Measurements from ENCODE around the gene NCCRP1. TPM values are rescaled to one million over a fixed set of nuclear protein-coding genes. Genes with fewer than 3 reads are reported as not detected.

The NCCRP1 gene
- total RNA-seq, 1 experiment from 2014 or later: 0.46 TPM

GRCh38 chr19:39207293-39207836, 10.6 kb downstream of the NCCRP1 start:
- Histone ChIP-seq H3K4me1 (ENCODE audit: control insufficient read depth, insufficient read depth, low read length) (no peaks in the 10 kb centered on the region), H3K27me3 (ENCODE audit: control insufficient read depth, insufficient read depth, low read length) (peaks cover 3% of the 10 kb centered on the region; the same call in 1 of the 2 replicates), H3K4me3 (ENCODE audit: low read depth in 2 of 2, low read length in 2 of 2) (no peak overlapping the region), H3K36me3 (ENCODE audit: control insufficient read depth, insufficient read depth, low read length) (no peaks in the 10 kb centered on the region), H3K27ac (ENCODE audit: low read length) (no peak overlapping the region), H3K9me3 (ENCODE audit: control insufficient read depth, insufficient read depth, low read depth, low read length) (no peaks in the 10 kb centered on the region)
- CTCF ChIA-PET: interaction anchor here (0.9 kb wide), 1 partner anchor 9 kb away, joined by 10 read pairs; no protein-coding TSS in a partner anchor
- ATAC-seq: no peak
- no peak for TF ChIP-seq REST (IDR thresholded peaks at IDR 0.05; ENCODE audit: insufficient read depth in 1 of 2, low read depth in 2 of 2, low read length in 1 of 2)
- POLR2A ChIA-PET: interaction anchor here (0.6 kb wide), 1 partner anchor 119 kb away, joined by 7 read pairs; no protein-coding TSS in a partner anchor
- intact Hi-C loops (cut with micrococcal nuclease; ENCODE audit: unreplicated experiment): no loop called here
- in situ Hi-C loops (cut with HindIII; ENCODE audit: low pct_unique_long_range_greater_than_20kb, low sequenced_read_pairs): no loop called here
- DNase-seq (ENCODE audit: low read depth, low spot score): no peak
- no TSS peak for BruUV-seq (replicated peaks)

GRCh38 chr19:39208175-39208795, 11.5 kb downstream of the NCCRP1 start:
- Histone ChIP-seq H3K4me1 (ENCODE audit: control insufficient read depth, insufficient read depth, low read length) (no peaks in the 10 kb centered on the region), H3K9me3 (ENCODE audit: control insufficient read depth, insufficient read depth, low read depth, low read length) (no peaks in the 10 kb centered on the region), H3K4me3 (ENCODE audit: low read depth in 2 of 2, low read length in 2 of 2) (no peak overlapping the region), H3K27me3 (ENCODE audit: control insufficient read depth, insufficient read depth, low read length) (peaks cover 1% of the 10 kb centered on the region; the same call in 1 of the 2 replicates), H3K27ac (ENCODE audit: low read length) (no peak overlapping the region), H3K36me3 (ENCODE audit: control insufficient read depth, insufficient read depth, low read length) (no peaks in the 10 kb centered on the region)
- TF ChIP-seq POLR2AphosphoS5 (IDR thresholded peaks at IDR 0.05; ENCODE audit: low read depth, low read length) (no peak), SIN3A (IDR thresholded peaks at IDR 0.05; ENCODE audit: borderline replicate concordance, insufficient read depth, low read depth, low read length) (no peak), REST (IDR thresholded peaks at IDR 0.05; ENCODE audit: insufficient read depth in 1 of 2, low read depth in 2 of 2, low read length in 1 of 2) (0 out of 4 replicates have a peak, but pooled peaks of 1 of the 2 experiments have one; percentile 23), TCF7L2 (IDR thresholded peaks at IDR 0.05; ENCODE audit: low read depth, low read length) (no peak), CTCF (IDR thresholded peaks at IDR 0.05) (no peak)
- ATAC-seq: 0 out of 2 replicates have a peak, but pooled peaks have one; percentile 3
- intact Hi-C loops (cut with micrococcal nuclease; ENCODE audit: unreplicated experiment): no loop called here
- no TSS peak for BruUV-seq (replicated peaks)
- in situ Hi-C loops (cut with HindIII; ENCODE audit: low pct_unique_long_range_greater_than_20kb, low sequenced_read_pairs): no loop called here
- CTCF ChIA-PET: interaction anchor here (0.7 kb wide), 2 partner anchors 118 to 964 kb away, joined by 3 to 5 read pairs; no protein-coding TSS in a partner anchor
- DNase-seq (ENCODE audit: low read depth, low spot score): no peak
- POLR2A ChIA-PET: no interaction called here

Data from Panc1 (cell line).